Myocyte (in vitro differentiated cells): ENCODE measurements around the gene LIG4. TPM values are rescaled to one million over a fixed set of nuclear protein-coding genes. Genes with fewer than 3 reads are reported as not detected.
A peak's percentile ranks its signal among the peaks of the same experiment; 100 is the strongest.
"Not testable (repeated sequence)": the region's sequence is repeated elsewhere in the genome, so short reads cannot be mapped to it uniquely, and the experiment has no call there.

Experiments used
- DNase-seq: peaks from one replicate; pipeline ENCODE4 v3.0.0-alpha.2; 2012; ENCODE audit warnings: low read depth
- polyA plus RNA-seq: library from polyadenylated mRNA; unstranded; fragments of >200 nt; gene quantifications from one replicate; pipeline ENCODE4 v1.2.1, GENCODE V29; 2012; ENCODE audit warnings: missing spikeins
- total RNA-seq: library from RNA; depleted of rRNA; stranded (reverse); fragments of >200 nt; gene quantifications from 2 replicates; pipeline ENCODE4 v1.2.3, GENCODE V29; 2014

Gene LIG4
- total RNA-seq = 18.1 and 21.4 TPM in 2 replicates
- polyA plus RNA-seq = 5.7 TPM

GRCh38 chr13:108215436-108215835 lies at the start of gene LIG4:
Gene LIG4 (minus strand): TSS chr13:108215536. CDS start chr13:108211268, 4,268 bp downstream.
- DNase-seq = peak; percentile 94

DNA sequence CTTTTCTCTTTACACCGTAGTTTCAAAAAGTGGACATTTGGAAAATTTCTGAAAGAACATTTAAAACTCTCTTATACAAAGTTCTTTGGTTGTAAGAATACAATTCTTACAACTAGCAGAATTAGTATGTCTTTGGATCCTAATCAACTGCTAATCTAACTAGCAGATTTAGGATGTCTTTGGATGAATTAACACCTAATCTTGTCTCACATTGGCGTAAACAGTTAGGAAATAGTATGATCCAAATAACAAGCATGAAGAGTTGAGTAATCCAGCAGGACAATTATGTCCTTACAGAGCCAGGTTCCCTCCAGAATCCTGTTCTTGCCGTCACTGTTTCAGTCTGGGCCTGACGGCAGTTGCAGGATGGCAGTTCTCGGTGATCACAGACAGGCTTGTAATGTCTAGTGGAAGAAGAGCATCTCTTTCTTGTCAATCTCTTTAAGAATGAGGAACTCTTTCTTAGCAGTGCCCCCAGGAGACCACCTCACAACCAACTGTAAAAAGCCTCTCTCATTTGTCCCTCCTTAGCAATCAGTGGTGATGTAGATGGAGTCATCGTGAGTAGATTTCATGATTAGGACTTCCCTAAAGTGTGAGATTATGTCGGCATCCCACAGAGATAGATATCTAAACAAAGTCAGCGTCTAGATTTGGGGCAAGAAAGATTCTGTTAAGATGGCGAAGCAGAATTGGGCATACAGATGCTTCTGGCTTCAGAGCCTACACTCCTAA lies 48.5 kb upstream of the LIG4 start:
- DNase-seq = no peak

- no peak for DNase-seq
These were observed 41.9 kb upstream of the LIG4 start for GRCh38 chr13:108257248-108257647.

GRCh38 chr13:108249150-108249549 lies 33.8 kb upstream of the LIG4 start:
- DNase-seq = no peak

DNA sequence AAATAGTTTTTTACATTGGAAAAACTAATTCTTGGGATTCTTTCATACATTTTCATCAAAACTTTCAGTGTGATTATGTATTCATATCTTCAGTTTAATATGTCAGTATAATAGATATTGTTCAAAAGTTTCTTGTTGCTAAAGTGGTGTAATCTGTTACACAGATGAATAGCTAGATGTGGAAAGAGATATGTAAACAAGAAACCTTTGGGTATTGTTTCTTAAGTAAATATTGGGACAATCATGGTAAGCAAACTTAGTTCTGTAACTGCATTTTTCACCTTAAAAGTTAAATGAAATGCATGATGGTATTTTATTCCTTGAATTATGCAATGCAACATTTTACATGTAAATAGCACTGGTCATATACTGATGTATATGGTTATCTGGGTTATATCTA lies 15.0 kb upstream of the LIG4 start:
- DNase-seq = no peak

DNA sequence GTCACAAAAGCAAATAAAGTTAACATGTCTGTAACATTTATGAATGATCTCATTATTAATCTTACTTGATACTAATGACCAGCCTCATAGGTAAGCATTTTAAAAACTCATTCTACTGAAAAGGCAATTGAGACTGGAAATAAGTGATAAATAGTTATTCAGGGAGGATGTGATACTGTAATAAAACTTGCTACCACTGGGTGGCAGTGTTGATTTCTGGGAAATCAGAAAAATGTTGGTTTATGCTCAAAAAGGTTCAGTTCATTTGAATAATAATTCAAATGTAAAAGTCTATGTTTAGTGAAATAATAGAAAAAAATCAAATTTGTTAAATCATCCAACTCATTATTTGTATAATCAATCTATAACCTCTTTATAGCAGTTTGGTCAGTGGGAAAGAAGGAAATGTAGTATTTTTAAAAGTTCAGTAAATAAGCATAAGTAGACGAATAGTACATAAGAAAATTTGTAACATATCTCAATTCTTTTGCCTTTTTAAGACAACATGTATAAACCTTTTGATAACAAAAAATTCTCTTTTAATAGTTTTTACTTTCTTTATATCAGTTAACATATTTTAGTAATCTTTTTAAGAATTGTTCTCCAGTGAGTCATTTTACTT lies 12.4 kb upstream of the LIG4 start:
- peak; percentile 51 for DNase-seq

DNA sequence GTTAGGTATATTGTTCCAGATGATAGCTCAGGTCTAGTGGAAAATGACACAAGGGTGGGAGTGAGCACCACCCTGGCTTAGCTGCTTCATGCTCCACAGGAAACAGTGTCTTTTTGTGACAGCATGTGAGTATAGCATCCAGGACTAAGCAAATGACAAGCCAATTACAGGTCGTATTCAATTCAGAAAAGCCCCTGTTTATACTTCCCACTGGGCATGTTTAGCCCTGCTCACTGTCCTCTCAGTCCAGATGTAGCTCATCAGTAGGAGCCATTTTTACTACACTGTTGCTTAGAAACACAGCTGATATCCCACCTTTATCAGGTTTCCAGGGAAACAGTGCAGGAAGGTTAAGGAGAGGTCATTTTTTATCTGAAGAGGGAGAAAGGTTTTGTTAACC lies 10.8 kb upstream of the LIG4 start:
- no peak for DNase-seq

DNA sequence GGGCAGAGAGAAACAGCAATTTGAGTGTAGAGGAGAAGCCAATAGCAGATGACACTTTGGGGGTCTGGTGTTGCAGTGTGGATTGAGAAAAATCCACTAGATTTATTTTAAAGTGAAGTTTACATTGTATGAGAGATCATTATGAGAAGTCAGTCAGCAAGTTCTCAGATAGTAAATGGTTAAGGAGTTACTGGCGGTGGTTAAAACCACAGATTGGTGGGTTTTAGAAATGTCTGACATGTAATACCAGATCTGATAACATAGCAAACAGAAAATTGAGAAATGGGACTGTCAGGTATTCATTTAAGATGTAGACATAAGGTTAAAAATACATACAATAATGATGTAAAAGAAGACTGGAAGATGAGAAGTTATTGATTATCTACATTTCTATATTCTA lies 10.1 kb upstream of the LIG4 start:
- no peak for DNase-seq

- no peak for DNase-seq
These were observed 8.6 kb upstream of the LIG4 start for GRCh38 chr13:108223687-108224503.

GRCh38 chr13:108220041-108220440 lies 4.7 kb upstream of the LIG4 start:
- no peak for DNase-seq

DNA sequence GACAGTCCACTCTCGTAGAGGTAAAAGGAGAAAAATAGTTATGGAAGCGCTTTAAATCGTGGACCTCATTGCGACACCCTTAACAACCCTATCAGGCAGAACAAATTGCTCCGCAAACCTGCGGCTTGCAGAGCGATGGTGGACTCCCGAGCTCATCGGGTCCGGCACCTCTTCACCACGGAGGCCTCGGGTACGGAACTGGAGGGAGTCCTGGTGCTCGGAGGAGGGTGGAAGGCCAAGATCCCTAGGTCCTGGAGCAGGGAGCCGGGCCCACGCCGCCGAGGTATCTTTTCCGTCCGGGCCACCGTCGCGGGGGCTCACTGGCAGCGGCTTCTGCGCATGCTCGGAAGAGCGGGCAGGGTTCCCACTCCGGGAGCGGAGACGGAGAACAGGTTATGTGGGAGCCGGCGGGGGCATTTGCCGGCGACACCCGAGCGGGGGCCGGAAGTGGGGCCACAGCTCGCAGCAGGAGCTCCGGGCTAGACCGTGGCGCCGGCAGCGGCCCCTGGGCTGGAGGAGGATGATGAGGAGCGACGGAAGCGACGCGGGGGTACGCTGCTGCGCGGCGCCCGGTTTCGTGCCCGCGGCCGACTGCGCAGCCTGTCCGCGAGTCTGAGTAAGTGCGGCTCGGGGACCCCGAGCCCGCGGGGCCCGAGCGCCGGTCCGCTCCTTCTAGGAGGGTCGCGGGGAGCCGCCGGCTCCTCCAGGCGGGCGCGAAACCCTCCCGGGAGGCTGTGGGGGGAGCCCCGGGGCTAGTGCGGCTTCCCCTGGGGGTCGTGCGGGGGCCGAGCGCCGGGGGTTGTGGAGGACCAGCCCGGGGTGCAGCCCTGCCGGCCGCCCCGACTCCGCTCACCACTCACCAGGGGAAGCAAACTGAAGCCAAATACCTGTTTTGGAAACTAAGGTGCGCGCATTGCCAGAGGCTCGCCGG lies 3.0 kb upstream of the LIG4 start, which contains the start of gene ABHD13:
TSS of gene ABHD13 (plus strand) at position 349 of the 931 bp plus-strand sequence. CDS start 10,827 bp downstream, outside the sequence.
- peak; percentile 96 for DNase-seq

DNA sequence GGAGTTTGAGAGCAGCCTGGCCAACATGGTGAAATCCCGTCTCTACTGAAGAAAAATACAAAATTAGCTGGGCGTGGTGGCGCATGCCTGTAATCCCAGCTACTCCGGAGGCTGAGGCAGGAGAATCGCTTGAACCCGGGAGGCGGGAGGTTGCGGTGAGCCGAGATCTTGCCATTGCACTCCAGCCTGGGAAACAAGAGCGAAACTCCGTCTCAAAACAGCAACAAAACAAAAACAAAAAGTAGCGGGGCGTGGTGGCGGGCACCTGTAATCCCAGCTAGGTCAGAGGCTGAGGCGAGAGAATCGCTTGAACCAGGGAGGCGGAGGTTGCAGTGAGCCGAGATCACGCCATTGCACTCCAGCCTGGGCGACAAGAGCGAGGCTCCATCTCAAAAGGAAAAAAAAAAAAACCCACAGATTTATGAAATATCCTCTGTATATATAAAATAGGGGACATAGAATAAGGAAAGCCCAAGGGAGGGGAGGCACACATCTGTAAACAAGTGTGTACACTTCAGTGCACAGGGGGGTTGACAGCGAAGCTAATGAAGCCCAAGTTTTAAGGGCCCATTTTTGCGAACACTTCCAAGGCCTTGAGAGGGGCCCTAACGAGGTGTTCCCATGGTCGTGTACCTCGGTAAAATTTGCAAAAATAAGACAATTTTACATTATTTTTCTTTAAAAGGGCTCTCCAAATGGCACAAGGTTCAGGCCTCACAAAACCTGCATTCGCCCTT lies 2.1 kb upstream of the LIG4 start:
- DNase-seq = not testable (repeated sequence)

- no peak for DNase-seq
These were observed 680 bp downstream of the LIG4 start for GRCh38 chr13:108214441-108215271.

- no peak for DNase-seq
These were observed 1.4 kb downstream of the LIG4 start for GRCh38 chr13:108213946-108214345.

DNA sequence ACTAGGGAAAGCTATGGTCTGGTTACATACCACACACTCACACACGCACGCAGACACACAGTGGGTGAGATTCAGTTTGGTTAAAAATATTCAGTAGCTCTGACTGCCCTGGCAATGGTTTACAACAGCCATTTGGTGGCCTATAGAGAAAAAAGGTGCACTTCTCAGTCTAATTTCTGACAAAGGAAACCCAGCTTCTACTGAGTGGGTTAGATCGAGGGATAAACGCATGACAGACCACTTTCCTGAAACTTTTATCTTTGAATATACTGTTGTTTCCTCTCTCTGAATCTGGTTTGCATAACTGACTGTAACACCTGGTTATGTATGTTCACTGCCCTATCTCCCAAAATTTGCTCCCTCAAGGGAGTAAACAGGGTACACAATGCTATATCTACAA lies 2.5 kb downstream of the LIG4 start:
- no peak for DNase-seq

- no peak for DNase-seq
These were observed 4.8 kb downstream of the LIG4 start for GRCh38 chr13:108210551-108210950.

- peak; percentile 45 for DNase-seq
These were observed 14.4 kb downstream of the LIG4 start for GRCh38 chr13:108200781-108201398.

- DNase-seq = peak; percentile 81
These were observed 19.5 kb downstream of the LIG4 start for GRCh38 chr13:108195861-108196260.

DNA sequence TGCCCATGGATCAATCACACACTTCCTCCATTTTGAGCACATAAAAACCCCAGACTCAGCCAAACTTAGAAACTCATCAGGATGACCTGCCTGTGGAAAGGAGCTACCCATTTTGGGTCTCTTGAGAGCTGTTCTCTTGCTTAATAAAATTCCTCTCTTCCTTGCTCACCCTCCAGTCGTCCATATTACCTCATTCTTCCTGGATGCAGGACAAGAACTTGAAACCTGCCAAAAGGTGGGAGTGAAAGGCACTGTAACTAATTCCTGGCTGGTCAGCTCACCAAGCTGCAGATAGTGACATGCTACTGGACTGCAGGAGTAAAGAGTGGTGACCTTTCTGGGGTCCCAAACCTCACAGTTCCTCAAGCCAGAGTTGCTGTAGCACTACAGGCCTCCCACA lies 20.2 kb downstream of the LIG4 start:
- no peak for DNase-seq
